Left hindlimb (tissue), 1 donor: Measurements from ENCODE around the gene CSF2.

ENCODE experiments used
- DNase-seq: peaks from one replicate; pipeline ENCODE4 v3.0.0-alpha.2; 2018

The CSF2 gene

GRCh38 chr5:132073231-132074013 lies at the start of gene CSF2:
CSF2 (plus strand) TSS chr5:132073789; CDS start chr5:132073824, 35 bp downstream.
- DNase-seq = no peak

- DNase-seq = no peak
These were observed 49.5 kb upstream of the CSF2 start for GRCh38 chr5:132024117-132024435.

GRCh38 chr5:132024789-132025402 lies 48.7 kb upstream of the CSF2 start:
- no peak for DNase-seq

DNA sequence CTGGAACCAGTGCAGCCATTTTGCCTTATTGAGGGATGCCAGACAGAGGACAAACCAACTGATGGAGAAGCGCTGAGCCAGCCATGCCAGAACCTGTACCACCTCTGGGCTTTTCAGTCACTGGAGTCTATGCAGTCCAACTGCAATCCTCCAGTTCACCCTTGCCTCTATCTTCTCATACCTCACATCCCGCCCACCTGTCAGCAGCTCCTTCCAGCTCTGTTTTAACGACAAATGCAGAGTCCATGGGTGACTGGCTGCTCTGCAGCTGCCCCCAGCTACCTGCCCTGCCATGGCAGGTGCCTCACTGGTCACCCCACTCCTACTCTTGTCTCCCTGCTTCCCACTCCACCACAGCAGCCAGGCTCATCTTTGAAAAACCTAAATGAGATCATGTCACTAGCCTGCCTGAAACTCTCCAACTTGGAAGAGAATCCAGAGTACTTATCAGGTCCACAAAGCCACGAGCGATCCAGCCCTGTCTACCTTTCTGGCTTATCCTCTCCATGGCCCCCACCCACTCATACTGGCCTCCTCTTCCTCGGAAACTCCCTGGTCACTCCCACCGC lies 48.1 kb upstream of the CSF2 start:
- DNase-seq = no peak

- no peak for DNase-seq
These were observed 47.0 kb upstream of the CSF2 start for GRCh38 chr5:132026516-132027008.

- no peak for DNase-seq
These were observed 46.6 kb upstream of the CSF2 start for GRCh38 chr5:132027027-132027426.

DNA sequence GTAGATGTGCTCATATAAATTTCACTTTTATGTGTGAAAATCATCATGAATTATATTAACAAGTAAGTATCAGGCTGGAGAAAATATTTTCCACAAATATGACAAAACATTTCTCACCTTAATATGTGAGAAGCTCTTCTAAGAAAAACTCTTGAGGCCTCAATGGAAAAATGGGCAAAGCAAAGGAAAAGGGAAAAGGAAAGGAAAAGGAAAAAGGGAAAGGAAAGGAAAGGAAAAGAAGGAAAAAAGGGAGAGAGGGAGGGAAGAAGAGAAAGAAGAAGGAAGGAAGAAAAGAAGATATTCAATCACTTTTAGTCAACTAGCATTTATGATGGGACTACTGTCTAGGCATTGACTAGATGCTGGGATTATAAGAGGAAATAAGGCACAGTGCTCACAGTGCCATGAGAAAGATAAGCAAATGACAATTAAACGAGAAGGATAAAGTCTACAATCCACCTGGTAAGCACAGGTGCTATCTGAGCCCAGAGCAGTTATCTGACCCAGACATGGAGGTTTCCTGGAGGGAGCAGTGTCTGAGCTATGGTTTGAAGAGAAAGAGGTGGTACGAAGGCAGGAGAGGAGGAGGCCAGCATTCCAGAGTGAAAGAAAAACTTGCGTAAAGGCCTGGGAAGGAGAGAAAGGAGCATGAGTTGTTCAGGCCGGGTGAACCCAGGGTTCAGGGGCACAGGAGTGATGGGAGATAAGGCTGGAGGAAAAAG lies 43.8 kb upstream of the CSF2 start:
- DNase-seq = no peak

DNA sequence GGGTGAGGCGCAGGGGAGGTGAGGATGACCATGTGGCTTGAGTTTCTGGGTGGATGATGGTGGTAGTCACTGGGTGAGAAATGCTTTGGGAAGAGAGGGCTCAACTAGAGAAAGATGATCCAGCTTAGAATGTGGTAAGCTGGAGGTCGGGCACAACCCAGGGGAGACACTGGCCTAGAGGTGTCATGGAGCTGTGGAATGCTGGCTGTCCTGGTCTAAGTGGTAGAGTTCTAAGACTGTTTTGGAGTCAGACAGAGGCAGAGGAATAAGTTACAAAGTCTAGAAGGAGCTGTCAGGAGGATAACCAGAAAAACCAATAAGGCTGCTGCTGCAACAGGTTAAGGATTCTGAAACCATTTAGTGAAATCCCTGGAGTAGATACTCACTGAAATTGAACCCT lies 43.0 kb upstream of the CSF2 start:
- no peak for DNase-seq

- DNase-seq = no peak
These were observed 41.4 kb upstream of the CSF2 start for GRCh38 chr5:132032196-132032595.

GRCh38 chr5:132033122-132033521 lies 40.5 kb upstream of the CSF2 start:
- DNase-seq = no peak

- no peak for DNase-seq
These were observed 36.2 kb upstream of the CSF2 start for GRCh38 chr5:132037353-132037752.

DNA sequence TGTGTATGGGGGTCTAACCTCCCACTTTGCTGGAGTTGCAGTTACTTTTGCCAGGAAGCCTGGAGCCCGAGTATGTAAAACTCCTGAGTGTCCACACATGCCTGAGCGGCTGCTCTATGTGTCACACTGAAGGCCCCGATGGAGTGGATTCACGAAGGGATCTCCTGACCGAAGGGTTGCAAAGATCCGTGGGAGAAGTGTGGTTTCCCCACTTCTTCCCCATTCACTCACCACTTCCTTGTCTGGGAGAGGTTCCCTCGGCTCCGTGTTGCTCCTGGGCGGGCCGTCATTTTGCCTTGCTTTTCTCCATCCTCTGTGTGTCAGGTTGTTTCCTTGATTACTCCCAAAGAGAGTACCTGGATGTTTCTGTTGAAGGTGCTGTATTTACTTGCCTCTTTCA lies 29.4 kb upstream of the CSF2 start:
- DNase-seq = no peak

- no peak for DNase-seq
These were observed 26.7 kb upstream of the CSF2 start for GRCh38 chr5:132046880-132047299.

DNA sequence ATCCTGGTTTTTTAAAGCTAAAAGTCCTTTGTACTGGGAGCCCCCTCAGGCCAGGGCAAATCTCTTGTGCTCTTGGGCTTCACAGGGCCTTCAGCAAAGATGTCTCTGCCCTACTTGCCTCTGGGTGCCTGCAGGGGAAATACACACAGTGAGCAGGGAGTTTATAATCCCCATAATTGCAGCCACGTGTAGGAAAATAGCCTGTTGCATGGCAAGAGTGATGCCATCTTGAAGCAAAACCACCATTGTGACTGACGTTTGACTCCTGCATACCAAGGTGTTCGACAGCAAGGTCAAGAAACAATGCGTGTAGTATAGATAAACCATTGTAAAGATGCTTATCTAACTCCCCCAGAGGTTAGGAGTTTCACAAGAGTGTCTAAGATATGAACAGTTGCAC lies 24.5 kb upstream of the CSF2 start:
- DNase-seq = no peak

DNA sequence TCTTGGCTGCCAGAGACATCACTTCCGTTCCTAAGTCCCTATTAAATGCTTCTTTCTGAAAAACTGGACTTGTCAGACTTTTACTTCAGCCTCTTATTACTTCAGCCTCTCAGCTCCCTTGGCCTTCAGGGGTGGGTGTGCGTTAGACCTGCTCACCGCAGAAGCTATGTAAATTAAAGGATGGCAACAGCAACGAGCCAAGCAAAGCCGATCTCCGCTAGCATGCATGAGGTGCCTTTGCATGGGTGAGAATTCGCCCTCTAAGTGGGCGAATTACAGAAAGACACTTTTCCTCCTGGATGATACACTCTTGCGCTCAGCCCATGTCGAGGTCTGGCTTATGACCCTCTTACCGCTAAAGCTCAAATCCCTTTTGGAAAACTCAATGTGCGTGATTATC lies 24.0 kb upstream of the CSF2 start:
- no peak for DNase-seq

- no peak for DNase-seq
These were observed 23.5 kb upstream of the CSF2 start for GRCh38 chr5:132050136-132050535.

DNA sequence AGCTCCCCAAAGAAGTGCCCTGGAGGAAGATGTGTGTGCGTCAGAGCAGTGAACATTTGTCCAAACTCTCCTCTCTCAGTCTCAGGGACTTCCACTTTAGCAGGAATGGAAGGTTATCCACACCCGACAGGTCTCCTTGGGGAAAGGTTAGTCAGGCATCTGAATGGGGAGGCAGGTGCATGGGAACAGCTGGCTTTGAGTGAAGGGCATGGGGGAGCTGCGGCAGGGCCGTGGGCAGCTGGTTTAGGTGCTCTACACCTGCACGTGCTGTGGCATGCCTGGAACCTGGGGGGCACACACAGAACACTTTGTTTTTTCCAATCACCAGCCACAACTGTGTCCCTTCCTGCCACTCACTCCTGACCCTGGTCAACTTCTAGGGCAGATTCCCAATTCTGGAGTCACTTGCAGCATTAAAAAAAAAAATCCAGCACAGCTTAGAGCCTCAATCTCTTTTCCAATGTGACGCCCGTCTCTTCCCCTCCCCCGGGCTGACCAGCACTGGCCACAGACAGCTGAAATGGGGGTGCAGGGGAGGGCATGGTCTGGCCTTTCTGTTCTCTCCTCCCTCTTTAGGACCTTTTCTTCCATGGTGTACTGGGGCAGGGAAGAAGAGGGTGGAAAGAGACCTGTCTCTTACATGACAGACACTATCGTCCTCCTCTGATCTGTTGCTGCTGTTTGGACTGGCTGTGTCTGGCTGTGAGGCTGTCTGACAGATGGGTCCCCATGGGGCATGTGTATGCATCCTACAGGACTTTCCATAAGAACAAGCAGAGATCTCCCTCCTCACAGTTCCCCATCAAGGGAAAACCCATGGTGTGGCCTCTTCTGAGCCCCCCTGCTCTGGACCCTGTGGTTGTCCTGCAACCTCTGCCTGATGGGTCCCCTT lies 22.7 kb upstream of the CSF2 start:
- no peak for DNase-seq

GRCh38 chr5:132052520-132052919 lies 21.1 kb upstream of the CSF2 start:
- DNase-seq = no peak

GRCh38 chr5:132053483-132053882 lies 20.1 kb upstream of the CSF2 start:
- no peak for DNase-seq

DNA sequence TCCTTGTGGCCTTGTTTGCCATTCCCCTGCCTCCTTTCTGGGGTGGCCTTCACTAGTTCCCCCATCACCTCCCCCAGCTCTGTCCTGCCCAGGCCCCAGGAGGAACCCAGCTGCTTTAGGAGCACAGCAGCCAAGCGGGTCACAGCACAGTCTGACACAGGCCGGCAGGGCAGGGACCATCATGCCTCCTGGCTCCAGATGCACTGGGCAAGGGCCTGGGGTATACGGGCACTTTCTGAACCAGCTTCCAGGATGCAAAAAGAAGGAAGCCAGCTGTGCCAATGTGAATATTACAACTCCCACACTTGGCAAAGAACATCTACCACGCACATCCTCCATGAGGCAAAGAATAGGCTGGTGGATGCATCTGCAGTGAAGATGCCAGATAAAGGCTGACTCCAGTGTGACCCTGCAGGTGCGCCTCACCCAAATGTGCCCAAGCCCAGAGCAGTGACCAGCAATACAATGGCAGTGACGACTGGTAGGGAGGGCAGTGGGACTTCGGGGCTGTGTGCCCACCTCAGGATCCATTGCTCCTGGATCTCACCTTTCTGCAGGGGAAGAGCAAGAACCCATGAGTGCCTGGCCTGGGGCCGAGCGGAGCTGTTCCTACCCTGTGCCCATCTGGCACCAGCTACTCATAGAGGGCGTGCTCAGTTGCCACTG lies 19.4 kb upstream of the CSF2 start:
- DNase-seq = no peak

DNA sequence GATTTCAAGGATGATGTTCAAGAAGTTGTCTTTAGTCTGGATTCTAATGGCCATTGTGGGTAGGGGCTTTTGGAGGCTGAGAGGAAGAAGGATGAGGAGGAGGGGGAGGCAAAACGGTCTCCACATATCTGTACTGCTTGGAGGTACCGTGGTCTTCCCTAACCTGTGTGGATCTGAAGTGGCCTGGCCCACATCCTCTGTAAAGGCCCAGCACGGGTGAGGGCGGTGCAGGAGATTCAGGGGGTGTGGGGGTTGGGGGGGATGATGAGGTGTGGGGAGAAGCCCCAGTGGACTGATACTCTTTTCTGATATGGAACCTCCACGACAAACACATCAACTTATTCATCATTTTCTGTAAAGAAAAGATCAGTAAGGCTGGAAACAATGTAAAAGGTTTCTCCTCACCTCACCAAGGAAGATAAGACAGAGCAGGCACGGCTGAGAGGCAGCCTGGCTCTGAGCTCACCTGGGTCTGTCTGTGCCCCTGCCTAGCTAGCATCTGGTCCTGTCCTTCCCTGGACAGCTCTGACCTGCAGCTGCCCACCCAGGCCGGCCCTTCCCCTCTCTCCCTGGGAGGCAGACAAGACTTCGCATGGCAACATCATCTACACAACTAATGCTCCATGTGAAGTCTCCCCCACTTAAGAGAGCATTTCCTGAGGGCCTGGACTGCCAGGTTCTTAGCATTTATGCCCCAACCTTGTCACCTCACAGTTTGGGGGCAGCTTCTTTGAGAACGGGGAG lies 18.7 kb upstream of the CSF2 start:
- DNase-seq = no peak
